Neuron (in vitro differentiated cells): ENCODE data around the gene DNAJB12.
"Not testable (repeated sequence)": the region's sequence is repeated elsewhere in the genome, so short reads cannot be mapped to it uniquely, and the experiment has no call there.

Experiments used
- H2AFZ ChIP-seq: one replicate; pipeline ENCODE4 v1.6.1; 2013; ENCODE audit warnings: low read depth, mild to moderate bottlenecking, inconsistent platforms, low read length, moderate library complexity
- H3K27me3 ChIP-seq: one replicate; pipeline ENCODE4 v1.6.1; 2013; ENCODE audit warnings: low read length; ENCODE audit not compliant: insufficient read depth
- H3K36me3 ChIP-seq: one replicate; pipeline ENCODE4 v1.6.1; 2013; ENCODE audit warnings: low read length; ENCODE audit not compliant: insufficient read depth
- H3K4me1 ChIP-seq: one replicate; pipeline ENCODE4 v1.6.1; 2013; ENCODE audit warnings: low read length; ENCODE audit not compliant: insufficient read depth
- H3K4me3 ChIP-seq: 2 replicates; pipeline ENCODE4 v1.5.1; 2013; ENCODE audit warnings: mild to moderate bottlenecking, low read length, moderate library complexity
- H3K9me3 ChIP-seq: one replicate; pipeline ENCODE4 v1.6.1; 2013; ENCODE audit warnings: low read length

The DNAJB12 gene

DNA sequence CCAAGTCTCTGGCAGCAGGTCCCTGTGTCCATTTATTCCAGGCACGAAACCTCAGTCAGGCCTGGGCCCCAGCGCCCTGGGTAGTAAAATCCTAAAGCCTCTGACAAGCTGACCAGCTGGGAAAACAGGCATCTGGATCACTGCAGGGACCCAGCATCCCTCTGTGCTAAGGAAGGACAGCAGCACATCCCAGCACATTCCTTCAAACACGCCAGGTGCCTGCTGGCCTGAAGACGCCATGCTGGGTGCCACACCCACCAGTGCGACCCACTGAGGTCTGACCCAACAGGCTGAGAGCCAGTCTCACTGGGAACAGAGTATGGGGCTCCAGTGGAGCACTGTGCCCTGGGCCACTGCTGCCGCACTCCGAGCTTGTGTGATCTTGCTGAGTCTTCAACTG lies 6.4 kb downstream of the DNAJB12 start:
- no peaks in the 10 kb centered on the region for H3K9me3 ChIP-seq
- no peaks in the 10 kb centered on the region for H3K27me3 ChIP-seq
- H3K4me1 ChIP-seq = peaks cover 7% of the 10 kb centered on the region
- H3K36me3 ChIP-seq = peaks cover 39% of the 10 kb centered on the region
- no peak overlapping the region for H3K4me3 ChIP-seq
- H2AFZ ChIP-seq = no peak overlapping the region

DNA sequence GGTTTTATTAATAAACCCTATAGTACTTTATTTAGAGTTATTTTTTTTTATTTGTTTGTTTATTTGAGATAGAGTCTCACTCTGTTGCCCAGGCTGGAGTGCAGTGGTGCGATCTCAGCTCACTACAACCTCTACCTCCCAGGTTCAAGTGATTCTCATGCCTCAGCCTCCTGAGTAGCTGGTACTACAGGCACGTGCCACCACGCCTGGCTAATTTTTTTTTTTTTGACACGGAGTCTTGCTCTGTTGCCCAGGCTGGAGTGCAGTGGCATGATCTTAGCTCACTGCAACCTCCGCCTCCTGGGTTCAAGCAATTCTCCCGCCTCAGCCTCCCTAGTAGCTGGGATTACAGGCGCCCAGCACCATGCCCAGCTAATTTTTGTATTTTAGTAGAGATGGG lies 8.6 kb downstream of the DNAJB12 start:
- peaks cover 49% of the 10 kb centered on the region for H3K36me3 ChIP-seq

DNA sequence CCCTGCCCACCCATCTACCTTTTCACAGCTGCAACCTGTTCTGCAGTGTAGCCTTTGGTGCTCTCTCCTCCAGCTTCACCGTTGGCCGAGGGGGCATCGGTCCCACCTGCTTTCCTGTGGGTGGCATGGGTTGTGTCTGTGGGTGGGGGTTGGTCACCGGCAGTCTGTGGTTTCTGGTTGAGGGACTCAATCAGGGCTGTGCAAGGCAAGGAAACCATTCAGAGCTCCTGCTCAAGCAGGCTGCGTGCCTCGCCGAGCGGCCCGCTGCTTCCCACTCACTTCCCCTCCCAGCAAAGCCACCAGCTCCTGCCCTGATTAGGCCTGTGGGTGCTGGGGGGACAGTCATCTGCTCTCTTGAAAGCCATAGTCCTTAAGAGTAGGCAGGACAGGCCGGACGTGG lies 9.8 kb downstream of the DNAJB12 start:
- Histone ChIP-seq H3K4me1 (no peaks in the 10 kb centered on the region), H3K27me3 (no peaks in the 10 kb centered on the region), H3K4me3 (no peak overlapping the region), H3K36me3 (peaks cover 53% of the 10 kb centered on the region), H2AFZ (no peak overlapping the region), H3K9me3 (no peaks in the 10 kb centered on the region)

More for the DNA sequence above, 8.6 kb downstream of the DNAJB12 start:
- not testable (repeated sequence) for H3K4me3 ChIP-seq, H3K27me3 ChIP-seq, H3K4me1 ChIP-seq, H2AFZ ChIP-seq, H3K9me3 ChIP-seq

DNA sequence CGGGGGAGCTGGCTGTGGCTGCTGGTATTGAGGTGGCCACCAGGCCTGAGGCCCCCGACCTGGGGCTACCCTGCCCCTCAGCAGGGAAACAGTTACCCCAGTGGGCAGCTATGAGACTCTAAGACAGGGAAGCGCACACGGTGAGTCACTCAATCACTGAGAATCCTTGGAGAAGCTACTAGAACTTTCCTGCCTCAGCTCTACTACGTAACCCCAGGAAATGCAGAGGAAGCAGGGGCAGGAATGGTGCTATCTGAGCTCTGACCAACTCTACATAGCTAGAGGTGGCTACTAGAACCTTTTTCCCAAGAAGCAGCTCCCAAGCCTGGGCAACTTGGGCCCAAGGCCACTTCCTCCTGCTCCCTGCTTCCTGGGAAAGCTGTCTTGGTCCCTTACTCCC lies 11.8 kb downstream of the DNAJB12 start:
- no peaks in the 10 kb centered on the region for H3K9me3 ChIP-seq
- H3K27me3 ChIP-seq = no peaks in the 10 kb centered on the region
- H3K36me3 ChIP-seq = peaks cover 47% of the 10 kb centered on the region
- H3K4me1 ChIP-seq = no peaks in the 10 kb centered on the region
- H2AFZ ChIP-seq = no peak overlapping the region
- H3K4me3 ChIP-seq = no peak overlapping the region

DNA sequence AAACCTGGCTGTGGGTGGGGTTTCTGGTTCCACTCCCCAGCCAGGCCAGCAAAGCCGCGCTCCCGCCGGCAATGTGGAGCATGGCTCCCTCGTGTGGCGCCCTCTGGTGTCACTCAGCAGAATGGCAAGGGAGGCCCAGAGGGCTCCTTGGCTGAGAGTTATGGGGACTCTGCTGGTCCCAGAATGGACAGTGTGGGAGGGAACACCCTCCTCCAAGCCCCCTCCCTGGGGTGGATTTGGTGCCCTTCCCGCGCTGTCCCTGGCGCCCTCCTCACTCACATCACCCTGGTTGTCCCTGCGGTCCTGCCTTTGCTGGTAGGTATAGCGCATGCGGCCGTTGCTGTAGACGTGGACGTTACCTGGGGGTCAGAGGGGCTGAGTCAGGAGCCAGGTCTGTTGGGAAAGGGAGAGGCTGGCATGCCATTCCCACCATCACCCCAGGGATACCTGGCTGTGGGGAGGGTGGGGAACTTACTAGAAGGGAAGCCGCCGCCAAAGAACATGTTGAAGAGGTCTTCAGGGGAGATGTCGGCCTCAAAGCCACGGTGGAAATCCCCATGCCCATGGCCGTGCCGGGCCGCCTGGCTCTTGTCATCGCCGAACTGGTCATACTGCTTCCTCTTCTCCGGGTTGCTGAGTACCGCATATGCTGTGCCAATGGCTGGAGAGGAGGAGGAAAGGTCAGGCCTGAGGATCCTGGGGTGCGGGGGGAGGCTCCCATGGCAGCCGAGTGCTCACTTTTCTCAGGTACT lies 14.0 kb downstream of the DNAJB12 start:
- peaks cover 61% of the 10 kb centered on the region for H3K36me3 ChIP-seq
- H3K27me3 ChIP-seq = no peaks in the 10 kb centered on the region
- H2AFZ ChIP-seq = no peak overlapping the region
- peaks cover 14% of the 10 kb centered on the region for H3K4me1 ChIP-seq
- H3K4me3 ChIP-seq = no peak overlapping the region
- H3K9me3 ChIP-seq = no peaks in the 10 kb centered on the region

DNA sequence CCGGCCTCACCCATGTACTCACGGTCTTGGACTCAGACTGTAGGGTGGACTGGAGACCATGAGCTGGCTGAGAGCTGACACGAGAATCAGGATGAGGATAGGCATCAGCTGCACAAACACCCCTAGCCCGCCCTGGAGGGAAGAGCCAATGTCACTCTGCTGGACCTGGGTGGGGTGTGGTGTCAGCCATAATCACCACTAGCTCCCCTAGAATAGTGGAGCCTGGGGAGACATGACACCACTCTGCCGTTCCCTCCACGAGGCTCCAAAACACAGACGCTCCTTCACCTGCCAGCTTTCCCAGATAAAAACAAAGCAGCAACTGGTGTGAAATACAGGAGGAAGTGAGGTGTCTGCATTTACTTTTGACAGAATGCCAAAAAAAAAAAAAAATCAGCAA lies 16.5 kb downstream of the DNAJB12 start:
- H3K9me3 ChIP-seq = no peaks in the 10 kb centered on the region
- no peak overlapping the region for H3K4me3 ChIP-seq
- H3K4me1 ChIP-seq = peaks cover 38% of the 10 kb centered on the region
- H3K36me3 ChIP-seq = peaks cover 47% of the 10 kb centered on the region
- no peak overlapping the region for H2AFZ ChIP-seq
- no peaks in the 10 kb centered on the region for H3K27me3 ChIP-seq

DNA sequence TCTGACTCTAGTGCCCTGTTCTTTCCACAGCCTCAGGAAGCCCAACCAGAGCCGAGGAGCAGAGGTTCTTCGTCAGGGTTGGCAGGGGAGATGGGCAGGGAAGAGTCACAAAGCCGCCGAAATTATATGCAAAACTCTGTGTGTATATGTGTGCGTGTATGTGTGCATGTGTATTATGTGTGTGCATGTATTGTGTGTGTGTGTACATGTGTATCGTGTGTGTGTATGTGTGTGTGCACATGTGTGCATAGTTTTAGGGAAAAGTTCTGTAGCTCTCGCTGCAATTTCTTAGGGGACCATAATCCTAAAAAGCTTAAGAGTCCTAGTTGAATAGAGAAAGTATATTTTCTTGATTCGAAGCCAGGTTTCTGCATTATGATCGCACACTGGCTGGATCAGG lies 17.0 kb downstream of the DNAJB12 start:
- Histone ChIP-seq H3K4me1 (peaks cover 43% of the 10 kb centered on the region), H3K36me3 (peaks cover 42% of the 10 kb centered on the region), H2AFZ (no peak overlapping the region), H3K9me3 (no peaks in the 10 kb centered on the region), H3K4me3 (no peak overlapping the region), H3K27me3 (no peaks in the 10 kb centered on the region)

DNA sequence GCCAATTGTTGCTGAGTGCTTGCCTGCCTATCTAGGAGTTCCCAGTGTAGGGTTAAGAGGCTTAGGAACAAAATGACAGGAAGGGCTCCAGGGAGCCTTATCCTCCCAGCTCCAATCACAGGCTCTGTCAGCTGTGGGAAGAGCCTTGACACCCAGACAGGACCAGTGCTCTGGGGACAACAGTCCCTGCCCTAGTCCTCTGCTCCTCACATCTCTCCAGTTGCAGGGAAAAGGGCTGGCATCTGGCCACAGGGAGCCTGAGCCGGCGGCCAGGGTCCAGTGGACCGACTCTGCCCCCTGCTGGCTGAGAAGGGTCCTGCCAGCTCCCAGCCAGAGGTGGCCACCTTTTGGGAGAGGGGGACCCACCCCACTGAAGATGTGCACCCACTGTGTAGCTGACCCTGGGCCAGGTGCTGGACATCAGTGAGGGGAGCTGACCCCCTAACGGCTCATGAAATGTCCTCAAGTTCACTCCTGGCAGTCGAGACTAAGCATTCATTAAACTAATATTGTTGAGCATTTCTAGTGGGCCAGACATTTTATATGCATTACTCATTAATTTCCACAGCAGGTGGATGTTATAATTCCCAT lies 17.6 kb downstream of the DNAJB12 start:
- Histone ChIP-seq H3K4me1 (peaks cover 48% of the 10 kb centered on the region), H3K36me3 (peaks cover 37% of the 10 kb centered on the region), H3K9me3 (no peaks in the 10 kb centered on the region), H3K4me3 (no peak overlapping the region), H2AFZ (no peak overlapping the region), H3K27me3 (no peaks in the 10 kb centered on the region)

DNA sequence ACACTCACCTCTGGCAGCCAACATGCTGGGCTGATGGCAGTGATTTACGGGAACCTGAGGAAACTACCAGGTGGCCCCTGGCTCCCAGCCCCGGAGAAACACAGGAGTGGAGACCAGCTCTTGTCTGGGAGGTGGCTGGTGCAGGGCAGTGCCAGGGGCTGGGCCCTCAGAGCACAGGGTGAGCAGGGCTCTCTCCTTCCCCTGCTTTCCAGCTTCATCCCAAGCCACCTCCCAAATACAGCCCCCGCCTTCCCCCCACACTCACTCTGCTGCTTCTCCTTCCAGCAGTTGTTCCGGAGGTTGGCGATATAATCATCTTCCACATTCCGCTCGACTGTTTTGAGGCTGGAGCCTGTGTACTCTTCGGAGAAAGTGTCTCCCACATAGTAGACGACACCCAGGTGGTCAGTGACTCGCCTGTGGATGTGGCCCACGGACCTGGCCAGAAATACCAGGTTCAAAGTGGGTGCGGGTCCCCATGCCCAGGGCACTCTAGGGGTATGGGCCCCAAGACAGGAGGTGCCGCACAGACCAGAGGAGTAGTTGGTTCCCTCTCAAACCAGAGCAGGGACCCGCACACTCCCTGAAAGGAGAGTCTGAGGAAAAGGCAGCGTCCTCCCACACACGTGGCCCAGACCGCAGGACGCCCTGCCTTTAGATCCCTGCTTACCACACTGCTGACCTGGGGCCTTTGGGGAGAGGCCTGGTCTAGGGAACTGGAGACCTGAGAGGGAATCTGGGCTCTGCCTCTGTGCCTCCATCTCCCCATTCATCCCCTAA lies 18.3 kb downstream of the DNAJB12 start:
- no peaks in the 10 kb centered on the region for H3K9me3 ChIP-seq
- H3K27me3 ChIP-seq = no peaks in the 10 kb centered on the region
- peaks cover 36% of the 10 kb centered on the region for H3K36me3 ChIP-seq
- H3K4me1 ChIP-seq = peaks cover 55% of the 10 kb centered on the region
- H3K4me3 ChIP-seq = no peak overlapping the region
- H2AFZ ChIP-seq = no peak overlapping the region

DNA sequence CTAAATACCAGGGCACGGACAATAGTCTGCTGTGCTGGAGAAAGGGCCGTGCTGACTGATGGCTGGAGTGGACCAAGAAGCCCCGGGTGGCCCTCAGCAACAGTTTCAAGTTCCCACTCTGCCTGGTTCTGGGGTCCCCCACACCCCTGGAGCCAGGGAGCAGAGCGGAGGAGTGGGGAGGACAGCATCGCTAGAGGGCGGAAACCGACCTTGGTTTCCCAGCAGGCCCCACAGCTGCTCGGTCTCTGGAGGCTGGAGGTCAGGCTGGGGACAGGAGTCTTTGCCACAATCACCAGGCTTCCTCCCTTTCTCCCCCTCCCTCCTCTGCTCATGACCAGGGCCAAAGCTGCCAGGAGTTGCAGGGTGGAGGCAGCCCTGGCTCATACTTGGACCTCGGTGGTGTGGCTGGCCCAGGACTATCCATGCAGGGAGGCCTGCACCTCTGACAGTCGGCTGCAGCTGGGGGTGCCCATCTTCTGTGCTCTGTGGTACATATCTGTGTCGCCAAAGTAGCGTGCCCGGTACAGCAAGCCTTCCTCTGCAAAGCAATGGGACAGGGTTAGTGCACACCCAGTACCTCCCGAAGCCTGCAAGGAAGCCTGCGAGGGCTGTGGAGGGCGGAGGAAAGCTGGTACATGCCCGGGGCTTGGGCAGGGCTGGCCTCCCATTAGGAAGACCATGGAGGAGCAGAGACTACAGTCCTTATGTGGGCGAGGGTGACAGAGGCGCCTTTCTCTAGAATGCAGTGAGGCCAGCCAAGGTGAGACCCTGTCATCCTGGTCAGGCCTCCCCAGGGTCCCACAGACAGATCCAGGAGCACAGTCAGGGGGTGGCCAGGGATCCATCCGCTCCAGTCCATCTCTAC lies 19.1 kb downstream of the DNAJB12 start:
- H3K4me3 ChIP-seq = no peak overlapping the region
- peaks cover 28% of the 10 kb centered on the region for H3K36me3 ChIP-seq

DNA sequence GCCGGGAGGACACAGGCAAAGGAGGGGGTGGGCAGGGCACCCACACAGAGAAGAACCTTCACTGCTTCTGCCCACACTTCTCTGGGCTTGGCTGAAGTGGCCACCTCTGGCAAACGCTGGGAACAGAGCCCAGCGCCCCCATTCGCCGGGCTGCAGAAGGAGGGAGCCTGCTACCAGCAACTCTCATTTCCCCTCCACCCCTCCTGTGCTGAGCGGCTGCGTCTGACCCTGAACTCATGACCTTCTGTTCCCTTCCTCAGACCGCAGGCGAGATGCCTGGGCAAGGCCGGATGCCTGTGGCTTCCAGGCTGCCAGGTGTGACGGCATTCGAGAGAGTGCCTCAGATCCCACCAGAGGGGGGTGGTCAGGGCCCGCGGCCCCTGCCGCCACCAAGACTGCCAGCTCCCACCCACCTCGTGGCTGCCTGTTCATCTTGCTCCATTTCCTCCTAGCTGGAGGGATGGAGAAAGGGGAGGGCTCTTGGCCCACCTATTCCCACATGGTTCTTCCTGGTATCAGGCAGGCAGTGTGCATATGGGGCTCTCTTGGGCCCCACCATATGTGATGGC lies 19.8 kb downstream of the DNAJB12 start:
- H3K36me3 ChIP-seq = peaks cover 25% of the 10 kb centered on the region
- no peaks in the 10 kb centered on the region for H3K9me3 ChIP-seq
- H3K4me3 ChIP-seq = peak overlapping the region; percentile 25
- peak overlapping the region; percentile 8 for H2AFZ ChIP-seq
- H3K4me1 ChIP-seq = peaks cover 55% of the 10 kb centered on the region
- no peaks in the 10 kb centered on the region for H3K27me3 ChIP-seq

More for the DNA sequence above, 19.1 kb downstream of the DNAJB12 start:
- H3K27me3 ChIP-seq = no peaks in the 10 kb centered on the region
- peaks cover 55% of the 10 kb centered on the region for H3K4me1 ChIP-seq
- no peaks in the 10 kb centered on the region for H3K9me3 ChIP-seq
- H2AFZ ChIP-seq = no peak overlapping the region

DNA sequence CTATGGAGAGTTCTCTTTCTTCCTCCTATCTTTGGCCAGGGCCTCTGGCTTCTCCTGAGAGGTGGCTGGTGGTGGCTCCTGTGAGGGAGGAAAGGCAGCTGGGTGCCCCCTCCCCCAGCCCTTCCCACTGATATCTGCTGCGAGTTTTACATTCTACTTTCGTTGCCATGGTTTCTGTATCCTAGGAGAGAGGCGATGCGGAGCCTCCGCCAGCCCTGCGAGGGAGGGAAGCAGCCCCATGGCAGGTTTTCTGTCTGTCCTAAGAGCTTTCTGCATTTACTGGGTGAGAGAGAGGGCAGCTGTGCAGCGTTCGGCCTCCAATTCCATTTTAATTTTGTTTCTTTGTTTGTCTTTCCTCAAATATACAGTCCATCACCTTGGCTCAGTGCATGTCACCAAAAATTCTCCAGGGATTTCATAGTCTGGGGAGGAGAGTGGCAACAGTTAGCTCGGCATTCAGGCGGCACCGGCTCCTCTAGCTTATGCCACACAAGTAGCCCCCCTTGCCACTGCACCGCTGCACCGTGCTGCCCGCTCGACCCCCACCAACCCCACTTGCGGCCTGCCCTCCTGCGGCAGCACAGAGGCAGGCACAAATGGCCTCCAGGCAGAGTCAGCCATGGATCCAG lies 20.4 kb downstream of the DNAJB12 start:
- H3K36me3 ChIP-seq = peaks cover 25% of the 10 kb centered on the region

More for the DNA sequence above, 20.4 kb downstream of the DNAJB12 start:
- no peaks in the 10 kb centered on the region for H3K27me3 ChIP-seq
- peak overlapping the region; percentile 8 for H2AFZ ChIP-seq
- peak overlapping the region; percentile 25 for H3K4me3 ChIP-seq
- H3K9me3 ChIP-seq = no peaks in the 10 kb centered on the region
- H3K4me1 ChIP-seq = peaks cover 59% of the 10 kb centered on the region
